ENCODE results near the gene NRP1. TPM values are rescaled to one million over a fixed set of nuclear protein-coding genes. Genes with fewer than 3 reads are reported as not detected.

Gene NRP1
- total RNA-seq, 1 donor: 197 TPM

- peak; percentile 49 for DNase-seq (ENCODE audit: low read depth)
- H3K4me3 ChIP-seq (ENCODE audit: low read depth, low read length): peak overlapping the region; percentile 88
- TF ChIP-seq, protein P1, sequence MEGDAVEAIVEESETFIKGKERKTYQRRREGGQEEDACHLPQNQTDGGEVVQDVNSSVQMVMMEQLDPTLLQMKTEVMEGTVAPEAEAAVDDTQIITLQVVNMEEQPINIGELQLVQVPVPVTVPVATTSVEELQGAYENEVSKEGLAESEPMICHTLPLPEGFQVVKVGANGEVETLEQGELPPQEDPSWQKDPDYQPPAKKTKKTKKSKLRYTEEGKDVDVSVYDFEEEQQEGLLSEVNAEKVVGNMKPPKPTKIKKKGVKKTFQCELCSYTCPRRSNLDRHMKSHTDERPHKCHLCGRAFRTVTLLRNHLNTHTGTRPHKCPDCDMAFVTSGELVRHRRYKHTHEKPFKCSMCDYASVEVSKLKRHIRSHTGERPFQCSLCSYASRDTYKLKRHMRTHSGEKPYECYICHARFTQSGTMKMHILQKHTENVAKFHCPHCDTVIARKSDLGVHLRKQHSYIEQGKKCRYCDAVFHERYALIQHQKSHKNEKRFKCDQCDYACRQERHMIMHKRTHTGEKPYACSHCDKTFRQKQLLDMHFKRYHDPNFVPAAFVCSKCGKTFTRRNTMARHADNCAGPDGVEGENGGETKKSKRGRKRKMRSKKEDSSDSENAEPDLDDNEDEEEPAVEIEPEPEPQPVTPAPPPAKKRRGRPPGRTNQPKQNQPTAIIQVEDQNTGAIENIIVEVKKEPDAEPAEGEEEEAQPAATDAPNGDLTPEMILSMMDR (IDR thresholded peaks at IDR 0.05; ENCODE audit: insufficient read depth, low read depth, low read length): no peak
Observed at GRCh38 chr10:33333260-33334101, 986 bp downstream of the NRP1 start.

DNA sequence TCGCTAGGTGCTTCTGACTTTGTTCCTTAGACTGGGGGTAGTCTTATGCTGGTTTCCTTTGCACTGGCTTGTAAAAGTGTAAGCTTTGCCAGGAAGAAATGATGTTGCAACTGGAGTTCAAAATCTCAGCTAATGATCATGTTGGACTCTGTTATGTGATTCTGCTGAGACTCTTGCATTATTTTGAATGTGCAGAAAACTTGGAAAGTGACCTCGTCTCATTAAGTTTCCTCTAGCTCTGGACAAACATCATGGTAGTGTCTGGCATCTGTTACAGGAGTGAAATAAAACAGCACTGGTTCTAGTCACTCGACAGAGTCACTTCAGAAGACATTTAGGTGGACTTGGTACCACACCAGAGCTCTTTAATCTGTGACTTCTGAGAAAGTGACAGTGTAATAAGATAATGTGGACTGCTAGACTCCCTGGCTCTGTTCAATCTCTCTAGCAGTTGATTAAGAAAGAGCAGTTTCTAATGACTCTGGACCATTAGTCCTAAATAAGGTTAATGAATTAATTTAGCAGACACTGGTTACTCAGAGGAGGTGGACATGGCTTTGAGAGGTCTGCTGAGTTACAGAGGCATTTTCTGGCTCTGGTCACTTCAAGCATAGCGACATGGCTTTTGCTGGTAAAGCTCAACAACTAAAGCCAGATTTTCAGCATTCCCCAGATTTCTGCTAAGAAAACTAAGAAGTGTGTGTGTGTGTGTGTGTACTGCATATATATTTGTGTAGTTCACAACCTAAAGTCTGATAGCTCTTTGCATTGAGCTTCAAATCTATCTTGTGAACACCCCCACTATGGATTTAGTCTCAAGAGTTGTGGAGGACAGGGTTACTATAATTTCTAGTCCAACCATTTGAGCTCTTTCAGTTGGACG lies 2.0 kb downstream of the NRP1 start:
- TF ChIP-seq, protein P1 (IDR thresholded peaks at IDR 0.05; ENCODE audit: insufficient read depth, low read depth, low read length): no peak
- H3K4me3 ChIP-seq (ENCODE audit: low read depth, low read length): peak overlapping the region; percentile 88
- DNase-seq (ENCODE audit: low read depth): peak; percentile 81

DNA sequence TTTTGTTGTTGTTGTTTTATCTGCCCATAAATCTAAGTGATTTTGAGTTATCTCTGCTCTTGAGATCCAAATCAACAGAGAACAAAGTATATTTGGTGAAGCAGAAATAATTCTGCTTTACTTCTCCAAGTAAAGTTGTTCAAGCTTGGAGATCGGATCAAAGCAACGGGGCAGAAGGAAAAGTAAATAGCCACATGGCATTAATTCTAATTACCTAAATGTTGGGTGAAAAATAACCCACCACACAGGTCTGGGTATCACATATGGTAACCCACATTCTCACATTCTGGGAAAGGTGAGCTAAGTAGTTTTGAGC lies 3.1 kb downstream of the NRP1 start:
- peak overlapping the region; percentile 88 for H3K4me3 ChIP-seq (ENCODE audit: low read depth, low read length)
- TF ChIP-seq, protein P1 (IDR thresholded peaks at IDR 0.05; ENCODE audit: insufficient read depth, low read depth, low read length): no peak
- no peak for DNase-seq (ENCODE audit: low read depth)

DNA sequence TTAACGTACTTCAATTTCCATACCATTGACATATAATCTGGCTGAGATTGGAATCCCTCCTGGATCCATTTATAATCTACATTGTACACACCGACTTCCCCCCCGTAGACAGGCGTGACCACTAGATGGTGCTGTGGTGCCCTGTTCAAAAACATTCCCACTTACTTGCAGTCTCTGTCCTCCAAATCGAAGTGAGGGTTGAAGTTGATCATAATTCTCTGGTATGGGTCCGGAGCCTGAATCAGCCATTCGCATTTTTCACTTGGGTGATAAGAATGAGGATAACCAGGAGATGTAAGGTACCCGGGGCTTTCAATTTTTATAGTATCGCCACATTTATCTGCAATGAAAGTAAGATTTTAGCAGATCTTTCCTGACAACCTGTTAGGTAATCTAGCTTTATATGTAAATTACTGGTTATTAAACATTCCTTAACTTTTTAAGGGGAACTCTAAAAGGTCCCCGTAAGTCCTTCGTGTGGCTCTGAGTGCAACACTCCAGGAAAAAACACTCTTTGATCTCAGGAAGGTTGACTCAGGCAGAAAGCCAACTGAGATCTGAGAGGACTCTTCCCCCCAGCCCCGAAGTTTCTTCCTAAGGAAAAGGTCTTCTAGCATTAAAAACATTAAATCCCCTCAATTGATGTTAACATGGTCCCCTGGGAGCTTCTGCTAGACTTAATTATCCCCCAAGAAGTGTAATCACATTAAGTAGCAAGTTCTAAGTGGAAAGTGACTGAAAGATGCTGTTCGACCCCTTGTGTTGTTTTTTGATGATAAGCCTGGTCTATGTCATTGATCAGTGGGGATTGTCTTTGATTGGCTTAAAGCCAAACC lies 3.7 kb downstream of the NRP1 start:
- TF ChIP-seq, protein P1 (IDR thresholded peaks at IDR 0.05; ENCODE audit: insufficient read depth, low read depth, low read length): peak; percentile 92
- peak overlapping the region; percentile 88 for H3K4me3 ChIP-seq (ENCODE audit: low read depth, low read length)
- DNase-seq (ENCODE audit: low read depth): peak; percentile 90

- DNase-seq (ENCODE audit: low read depth): no peak
- TF ChIP-seq, protein P1 (IDR thresholded peaks at IDR 0.05; ENCODE audit: insufficient read depth, low read depth, low read length): no peak
- H3K4me3 ChIP-seq (ENCODE audit: low read depth, low read length): no peak overlapping the region
Observed at GRCh38 chr10:33329178-33329577, 5.3 kb downstream of the NRP1 start.

DNA sequence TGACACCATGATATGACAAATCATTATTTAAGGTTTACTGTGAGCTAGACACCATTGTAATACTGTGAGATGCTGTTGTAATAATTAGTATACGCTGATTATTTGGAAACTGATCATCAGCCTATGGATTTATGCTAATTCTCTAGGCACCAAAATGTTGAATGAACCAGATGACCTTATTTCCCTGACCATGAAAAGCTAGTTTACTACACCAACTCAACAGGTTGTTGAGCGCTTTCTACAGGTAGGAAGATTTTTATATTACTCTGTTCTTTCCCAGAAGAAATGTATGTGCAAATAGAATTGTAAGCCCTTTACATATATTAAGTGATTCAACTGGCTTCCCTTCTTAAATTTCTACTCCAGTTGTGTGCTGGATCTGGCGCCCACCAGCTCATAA lies 6.2 kb downstream of the NRP1 start:
- no peak overlapping the region for H3K4me3 ChIP-seq (ENCODE audit: low read depth, low read length)
- TF ChIP-seq, protein P1 (IDR thresholded peaks at IDR 0.05; ENCODE audit: insufficient read depth, low read depth, low read length): no peak
- no peak for DNase-seq (ENCODE audit: low read depth)
